Activated naive CD8-positive, alpha-beta T cell treated with anti-CD3 and anti-CD28 coated beads, Interleukin-2, amount 10 ng/mL, durations not matched to agents 7 days and 5 days (primary cell): ENCODE data around the gene AANAT. TPM values are rescaled to one million over a fixed set of nuclear protein-coding genes. Genes with fewer than 3 reads are reported as not detected.
"Not testable (repeated sequence)": the region's sequence is repeated elsewhere in the genome, so short reads cannot be mapped to it uniquely, and the experiment has no call there.

ENCODE experiments used
- ATAC-seq: fragments of 150-1000 bp; cut with Tn5 transposase; one replicate; pipeline ENCODE4 v1.10.0; 2021; ENCODE audit warnings: low read depth, moderate library complexity
- POLR2A ChIA-PET: fragments of 350-600 bp; sonication (Branson Sonifier 250); formaldehyde crosslinking; loops from one replicate; lab custom pipeline; 2021; ENCODE audit warnings: antibody characterized with exemption; lab: Charles Lee
- DNase-seq: peaks from one replicate; pipeline ENCODE4 v3.0.0; 2021
- H3K27ac Mint-ChIP-seq: one replicate; pipeline ENCODE4 v1.8.0; 2022; ENCODE audit warnings: mild to moderate bottlenecking, mixed read lengths
- H3K27me3 Mint-ChIP-seq: one replicate; pipeline ENCODE4 v1.8.0; 2022; ENCODE audit warnings: mild to moderate bottlenecking, moderate library complexity, mixed read lengths
- H3K36me3 Mint-ChIP-seq: one replicate; pipeline ENCODE4 v1.8.0; 2021; ENCODE audit warnings: mild to moderate bottlenecking, mixed read lengths
- H3K4me1 Mint-ChIP-seq: one replicate; pipeline ENCODE4 v1.8.0; 2021; ENCODE audit warnings: mixed read lengths
- H3K4me3 Mint-ChIP-seq: one replicate; pipeline ENCODE4 v1.8.0; 2022; ENCODE audit warnings: mild to moderate bottlenecking, moderate library complexity, mixed read lengths
- H3K9me3 Mint-ChIP-seq: one replicate; pipeline ENCODE4 v1.8.0; 2021; ENCODE audit warnings: mixed read lengths
- total RNA-seq, 2 experiments: library from RNA; stranded (reverse); gene quantifications; one replicate each; pipeline ENCODE4 v1.2.3, GENCODE V29; 2021

Gene AANAT
- total RNA-seq, 2 experiments from 2014 or later = not detected

- H3K4me1 Mint-ChIP-seq = peaks cover 36% of the 10 kb centered on the region
- H3K27me3 Mint-ChIP-seq = peaks cover 3% of the 10 kb centered on the region
- POLR2A ChIA-PET = interaction anchor here (1.3 to 4.3 kb wide), 2 partner anchors 11 to 159 kb away, joined by 8 to 23 read pairs; partner anchors contain the start of gene RHBDF2
- ATAC-seq (no peak), DNase-seq (no peak)
- H3K36me3 Mint-ChIP-seq = no peaks in the 10 kb centered on the region
- H3K4me3 Mint-ChIP-seq = no peak overlapping the region
- H3K9me3 Mint-ChIP-seq = no peaks in the 10 kb centered on the region
- H3K27ac Mint-ChIP-seq = peak overlapping the region; percentile 80
These were observed 45.9 kb downstream of the AANAT start for GRCh38 chr17:76513306-76513692.

GRCh38 chr17:76514355-76514754, 47.0 kb downstream of the AANAT start:
- ATAC-seq, DNase-seq, H3K9me3 Mint-ChIP-seq, H3K27me3 Mint-ChIP-seq, H3K36me3 Mint-ChIP-seq: not testable (repeated sequence)
- Mint-ChIP-seq H3K27ac (peak overlapping the region; percentile 97), H3K4me3 (peak overlapping the region; percentile 15), H3K4me1 (peaks cover 38% of the 10 kb centered on the region)
- POLR2A ChIA-PET = interaction anchor here (0.7 to 4.3 kb wide), 5 partner anchors 12 to 631 kb away, joined by 3 to 23 read pairs (median 6); partner anchors contain the start of gene RHBDF2

GRCh38 chr17:76515274-76515949, 48.0 kb downstream of the AANAT start:
- peak; percentile 84 for ATAC-seq
- H3K27ac Mint-ChIP-seq = peak overlapping the region; percentile 97
- peaks cover 3% of the 10 kb centered on the region for H3K27me3 Mint-ChIP-seq
- no peaks in the 10 kb centered on the region for H3K9me3 Mint-ChIP-seq
- H3K4me3 Mint-ChIP-seq = peak overlapping the region; percentile 79
- POLR2A ChIA-PET = interaction anchor here (0.7 to 4.3 kb wide), 8 partner anchors 8 to 154 kb away, joined by 3 to 23 read pairs (median 4); partner anchors contain the start of gene RHBDF2
- DNase-seq = peak; percentile 75
- H3K36me3 Mint-ChIP-seq = no peaks in the 10 kb centered on the region
- H3K4me1 Mint-ChIP-seq = peaks cover 38% of the 10 kb centered on the region

- peaks cover 32% of the 10 kb centered on the region for H3K4me1 Mint-ChIP-seq
- POLR2A ChIA-PET = interaction anchor here (0.6 kb wide), 1 partner anchor 209 kb away, joined by 3 read pairs; the partner anchor contains the start of genes JMJD6 and METTL23
- no peak overlapping the region for H3K4me3 Mint-ChIP-seq
- no peaks in the 10 kb centered on the region for H3K36me3 Mint-ChIP-seq
- DNase-seq (no peak), ATAC-seq (no peak)
- no peaks in the 10 kb centered on the region for H3K9me3 Mint-ChIP-seq
- peaks cover 3% of the 10 kb centered on the region for H3K27me3 Mint-ChIP-seq
- no peak overlapping the region for H3K27ac Mint-ChIP-seq
These were observed 50.2 kb downstream of the AANAT start for GRCh38 chr17:76517638-76518038.

- Mint-ChIP-seq H3K36me3 (no peaks in the 10 kb centered on the region), H3K4me3 (no peak overlapping the region), H3K27ac (peak overlapping the region; percentile 39), H3K27me3 (peaks cover 3% of the 10 kb centered on the region), H3K4me1 (peaks cover 29% of the 10 kb centered on the region), H3K9me3 (no peaks in the 10 kb centered on the region)
- ATAC-seq (no peak), DNase-seq (no peak)
- POLR2A ChIA-PET = no interaction called here
These were observed 51.9 kb downstream of the AANAT start for GRCh38 chr17:76519048-76519966.

Other genes with a start within 250 kb of the AANAT start
- gene RNF157, start 227.1 kb upstream of the AANAT start, total RNA-seq = 100 to 1,000 TPM; 103 to 110 TPM
- 100 to 1,000 TPM; 344 to 375 TPM for gene UBALD2, start 202.3 kb upstream of the AANAT start, total RNA-seq
- 1 to 10 TPM; 3.7 to 4.7 TPM for gene QRICH2, start 159.3 kb upstream of the AANAT start, total RNA-seq
- 10 to 100 TPM; 61.6 to 66.1 TPM for gene PRPSAP1, start 113.7 kb upstream of the AANAT start, total RNA-seq
- gene SPHK1, start 83.0 kb upstream of the AANAT start, total RNA-seq = 1 to 10 TPM; 3.4 to 3.9 TPM
- gene UBE2O, start 14.5 kb upstream of the AANAT start, total RNA-seq = 10 to 100 TPM; 31.3 to 31.4 TPM
- 10 to 100 TPM; 65.1 to 67.2 TPM for gene RHBDF2, start 33.8 kb downstream of the AANAT start, total RNA-seq
- gene CYGB, start 70.1 kb downstream of the AANAT start, total RNA-seq = under 1 TPM in 1 of 2 experiments, not detected in 1; 0.37 TPM
- 1 to 10 TPM in 1 of 2 experiments, under 1 TPM in 1; 0.78 to 1.1 TPM for gene PRCD, start 72.4 kb downstream of the AANAT start, total RNA-seq
- 1 to 10 TPM; 3.4 to 3.9 TPM for gene ST6GALNAC2, start 118.3 kb downstream of the AANAT start, total RNA-seq
- not detected for gene ST6GALNAC1, start 176.2 kb downstream of the AANAT start, total RNA-seq
- 10 to 100 TPM; 34.4 to 37.2 TPM for gene MXRA7, start 243.4 kb downstream of the AANAT start, total RNA-seq